HG03521 (cell line): ENCODE data around the gene TRAF2.
"Not testable (repeated sequence)": the region's sequence is repeated elsewhere in the genome, so short reads cannot be mapped to it uniquely, and the experiment has no call there.

ENCODE experiments used
- ATAC-seq: cut with Tn5 transposase; IDR thresholded peaks from one replicate; pipeline ENCODE4 v1.9.1; 2021; ENCODE audit warnings: mild to moderate bottlenecking, moderate library complexity; ENCODE audit not compliant: unreplicated experiment

Gene TRAF2

DNA sequence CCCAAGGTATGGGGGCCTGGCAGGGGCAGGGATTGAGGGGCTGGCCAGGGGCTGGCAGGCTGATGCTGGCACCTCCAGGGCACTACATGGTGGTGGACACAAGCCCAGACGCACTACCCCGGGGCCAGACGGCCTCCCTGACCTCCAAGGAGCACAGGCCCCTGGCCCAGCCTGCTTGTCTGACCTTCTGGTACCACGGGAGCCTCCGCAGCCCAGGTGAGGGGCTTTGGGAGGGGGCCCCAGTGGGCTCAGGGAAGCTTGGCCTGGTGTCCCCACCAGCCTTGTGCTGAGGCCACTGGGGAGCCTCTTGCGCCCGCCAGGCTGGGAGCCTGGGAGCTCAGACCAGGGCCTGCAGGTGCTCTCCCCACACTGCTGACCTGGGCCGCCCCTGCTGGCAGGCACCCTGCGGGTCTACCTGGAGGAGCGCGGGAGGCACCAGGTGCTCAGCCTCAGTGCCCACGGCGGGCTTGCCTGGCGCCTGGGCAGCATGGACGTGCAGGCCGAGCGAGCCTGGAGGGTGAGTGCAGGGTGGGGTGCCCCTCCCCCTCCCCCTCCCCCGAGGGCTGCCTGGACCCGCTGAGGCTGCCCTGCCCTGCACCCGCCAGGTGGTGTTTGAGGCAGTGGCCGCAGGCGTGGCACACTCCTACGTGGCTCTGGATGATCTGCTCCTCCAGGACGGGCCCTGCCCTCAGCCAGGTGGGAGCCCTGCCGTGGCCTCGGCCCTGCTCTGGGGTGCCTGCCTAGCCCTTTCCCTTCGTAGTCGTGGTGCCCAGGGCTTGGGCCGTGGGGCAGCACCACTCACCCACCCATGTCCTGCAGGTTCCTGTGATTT is 28.5 kb upstream of the TRAF2 start:
- no peak for ATAC-seq

DNA sequence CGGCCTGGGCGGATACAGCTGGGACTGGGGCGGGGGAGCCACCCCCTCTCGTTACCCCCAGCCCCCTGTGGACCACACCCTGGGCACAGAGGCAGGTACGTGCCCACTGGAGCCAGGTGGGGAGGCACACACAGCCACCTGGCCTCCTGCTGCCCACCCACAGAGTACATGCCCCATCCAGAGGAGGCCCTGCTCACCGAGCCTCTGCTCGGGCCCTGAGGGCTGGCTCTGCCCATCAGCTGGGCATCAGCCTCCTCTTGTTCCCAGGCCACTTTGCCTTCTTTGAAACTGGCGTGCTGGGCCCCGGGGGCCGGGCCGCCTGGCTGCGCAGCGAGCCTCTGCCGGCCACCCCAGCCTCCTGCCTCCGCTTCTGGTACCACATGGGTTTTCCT is 27.9 kb upstream of the TRAF2 start:
- ATAC-seq: no peak

DNA sequence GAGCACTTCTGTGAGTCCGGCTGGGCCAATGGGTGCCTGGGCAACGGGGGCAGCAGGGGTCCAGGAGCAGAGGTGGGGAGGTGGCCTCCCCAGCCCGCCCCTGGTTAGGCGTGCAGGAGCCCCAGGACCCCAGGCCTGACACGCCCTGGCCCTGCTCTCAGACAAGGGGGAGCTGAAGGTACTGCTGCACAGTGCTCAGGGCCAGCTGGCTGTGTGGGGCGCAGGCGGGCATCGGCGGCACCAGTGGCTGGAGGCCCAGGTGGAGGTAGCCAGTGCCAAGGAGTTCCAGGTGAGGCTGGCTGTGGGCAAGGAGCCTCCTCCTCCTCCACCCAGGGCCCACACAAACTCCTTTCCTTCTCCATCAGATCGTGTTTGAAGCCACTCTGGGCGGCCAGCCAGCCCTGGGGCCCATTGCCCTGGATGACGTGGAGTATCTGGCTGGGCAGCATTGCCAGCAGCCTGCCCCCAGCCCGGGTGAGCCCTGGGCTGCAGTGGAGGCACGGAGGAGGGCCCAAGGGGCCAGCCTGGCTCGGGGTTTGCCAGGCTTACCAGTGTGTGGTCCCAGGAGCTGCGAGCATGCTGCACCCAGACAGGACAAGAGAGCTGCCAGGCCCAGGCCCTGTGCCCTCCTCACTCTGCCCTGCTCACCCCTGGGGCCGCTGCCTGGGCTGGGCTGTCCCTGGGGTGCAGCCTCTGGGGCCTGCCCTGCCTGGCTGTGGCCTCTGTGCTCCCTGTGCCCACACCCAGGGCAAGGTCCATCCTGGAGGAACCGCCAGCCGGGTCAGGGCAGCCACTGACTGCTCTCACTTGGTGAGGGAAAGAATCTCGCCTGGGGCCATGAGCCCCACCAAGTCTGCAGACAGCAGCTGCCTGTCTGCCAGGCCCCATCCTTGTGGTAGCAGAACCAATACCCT is 27.2 kb upstream of the TRAF2 start:
- no peak for ATAC-seq

DNA sequence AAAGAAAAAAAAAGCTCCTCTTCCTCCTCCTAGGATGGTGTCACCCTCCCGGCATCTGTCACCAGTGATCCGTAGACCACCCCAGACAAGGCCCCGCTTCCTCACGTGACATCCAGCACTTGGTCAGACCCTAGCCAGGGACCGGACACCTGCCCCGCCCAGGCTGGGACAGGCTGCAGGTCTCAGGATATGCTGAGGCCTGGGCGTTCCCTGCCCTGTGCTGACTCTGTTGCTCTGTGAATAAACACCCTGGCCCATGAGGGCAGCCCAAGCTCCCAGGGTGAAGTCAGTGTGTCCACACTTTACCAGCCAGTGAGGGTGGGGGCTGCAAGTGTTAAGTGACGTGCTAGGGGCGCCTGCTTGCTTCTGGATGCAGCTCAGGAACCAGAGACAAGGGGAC is 25.8 kb upstream of the TRAF2 start:
- no peak for ATAC-seq

DNA sequence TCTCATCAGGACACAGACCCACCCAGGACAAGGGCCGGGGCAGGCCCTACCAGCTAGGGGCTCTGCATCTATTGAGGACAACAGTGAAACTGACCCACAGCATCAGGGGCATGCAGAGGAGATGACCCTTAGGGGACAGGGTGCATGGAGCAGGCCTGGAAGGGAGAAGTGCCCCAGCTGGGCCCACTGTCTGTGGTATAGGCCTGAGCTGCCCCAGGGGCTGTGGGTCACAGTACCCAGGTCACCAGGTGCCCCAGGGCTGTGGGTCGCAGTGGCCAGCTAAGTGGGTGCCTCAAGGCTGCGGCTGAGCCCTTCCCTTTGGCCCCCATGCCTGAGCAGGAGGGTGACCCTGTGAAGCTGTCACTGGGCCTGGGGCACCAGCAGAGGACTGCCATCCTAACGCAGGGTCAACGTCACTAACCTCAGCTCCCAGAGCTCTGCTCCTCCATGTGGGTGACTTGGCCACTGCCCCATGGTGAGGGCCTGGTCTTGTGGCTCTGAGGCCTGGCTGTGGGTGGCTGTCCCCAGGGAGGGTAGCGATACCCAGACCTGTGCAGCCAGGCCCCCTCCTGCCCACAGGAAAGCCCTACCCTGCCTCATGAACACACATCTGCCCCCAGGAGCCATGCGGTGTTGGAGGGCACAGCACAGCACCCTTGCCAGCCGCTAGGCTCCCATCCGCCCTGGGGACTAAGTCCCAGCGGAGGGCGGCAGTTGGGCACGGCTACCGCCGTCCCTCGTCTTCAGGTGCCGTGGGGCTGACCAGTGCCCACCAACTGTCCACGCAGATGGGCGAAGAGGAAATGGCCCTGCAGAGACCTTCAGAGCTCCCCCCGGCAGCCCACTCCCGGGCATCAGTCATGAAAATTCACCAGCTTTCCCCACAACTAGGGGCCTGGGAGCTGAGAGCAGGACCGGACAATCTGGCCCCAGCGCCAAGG is 25.1 kb upstream of the TRAF2 start:
- no peak for ATAC-seq

DNA sequence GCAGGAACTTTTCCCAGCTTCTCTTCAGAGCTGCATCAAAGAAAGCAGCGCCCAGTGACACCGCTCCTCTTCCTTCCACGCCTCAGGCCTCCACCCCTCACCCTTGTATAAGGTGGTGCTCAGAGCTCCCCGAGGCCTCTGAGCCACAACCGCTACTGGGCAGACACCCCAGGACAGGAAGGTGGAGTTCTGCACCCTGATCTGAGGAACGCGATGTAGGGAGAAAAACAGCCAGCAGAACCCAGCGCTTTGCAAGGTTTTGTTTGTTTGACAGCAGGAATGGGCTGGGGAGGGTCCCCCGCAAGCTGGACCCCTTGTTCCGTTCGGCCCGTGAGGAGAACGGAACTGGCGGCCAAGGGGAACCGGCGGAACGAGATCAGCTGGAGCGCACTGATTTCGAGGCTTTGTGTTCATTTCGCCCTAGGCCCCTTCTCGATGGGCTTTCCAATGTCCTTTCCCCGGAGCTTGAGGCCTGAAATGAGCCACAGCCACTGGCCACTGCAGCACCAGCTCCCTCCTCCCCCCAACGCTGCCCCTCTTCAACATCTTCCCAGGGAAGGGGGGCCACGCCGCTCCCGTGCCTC is 24.4 kb upstream of the TRAF2 start:
- ATAC-seq: no peak

DNA sequence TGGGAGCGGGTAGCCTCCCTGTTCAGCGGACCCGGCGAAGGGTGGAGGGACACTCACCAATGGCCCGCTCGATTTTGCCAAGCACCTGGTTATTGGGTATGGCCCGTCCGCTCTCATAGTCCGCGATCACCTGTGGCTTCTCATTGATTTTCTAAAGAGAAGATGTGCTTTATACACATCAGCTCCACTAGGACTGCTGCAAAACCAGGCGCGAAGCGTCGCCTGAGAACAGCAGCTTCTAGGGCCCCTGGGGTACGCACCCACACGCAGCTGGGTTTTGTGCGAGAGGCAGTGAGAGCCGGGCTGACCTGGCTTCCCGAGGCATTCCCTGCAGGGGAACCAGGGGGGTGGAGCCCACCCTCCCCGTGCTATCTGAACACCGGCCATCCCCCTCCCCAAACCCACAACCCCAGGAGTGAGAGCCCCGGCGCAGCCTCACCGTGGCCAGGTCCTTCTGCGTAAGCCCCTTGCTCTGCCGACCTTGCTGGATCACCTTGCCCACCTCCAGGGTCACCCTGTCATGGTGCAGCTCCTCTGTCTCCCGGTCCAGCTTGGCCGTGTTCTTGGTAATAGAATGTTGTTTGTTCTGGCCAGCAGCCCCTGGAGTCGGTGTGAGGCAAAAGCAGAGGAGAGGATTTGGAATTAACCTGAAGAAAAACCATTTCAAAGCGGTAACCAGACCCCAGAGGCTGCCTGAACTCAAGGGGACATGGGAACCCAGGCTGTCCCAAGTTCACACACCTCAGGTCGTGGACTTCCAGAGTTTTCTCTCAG is 23.3 kb upstream of the TRAF2 start:
- ATAC-seq: no peak

DNA sequence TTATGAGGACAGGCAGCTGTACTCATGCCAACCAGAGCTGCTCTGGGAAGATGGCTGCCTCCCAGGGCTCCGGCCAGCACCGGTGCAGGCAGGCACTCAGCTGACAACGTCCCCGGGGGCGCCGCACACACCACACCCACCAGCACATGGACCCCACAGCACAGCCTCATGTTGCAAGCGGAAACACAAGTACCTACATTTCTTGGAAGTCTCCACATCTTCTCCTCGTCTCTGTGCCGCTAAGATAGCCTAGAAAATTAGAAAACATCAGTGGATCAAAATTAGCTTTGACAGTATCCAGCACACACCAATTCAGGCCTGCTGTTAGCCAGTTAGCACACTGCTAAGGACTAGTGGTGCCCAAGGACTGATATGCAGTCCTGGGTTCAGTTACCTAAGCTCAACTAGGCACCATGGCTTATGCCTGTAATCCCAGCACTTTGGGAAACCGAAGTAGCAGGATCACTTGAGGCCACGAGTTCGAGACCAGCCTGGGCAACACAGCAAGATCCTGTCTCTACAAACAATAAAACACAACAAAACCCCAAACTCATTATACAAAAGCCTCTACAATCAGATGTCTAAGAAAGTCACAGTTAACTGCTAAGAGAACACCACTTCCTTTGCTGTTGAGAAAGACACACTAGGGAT is 22.6 kb upstream of the TRAF2 start:
- ATAC-seq: no peak

DNA sequence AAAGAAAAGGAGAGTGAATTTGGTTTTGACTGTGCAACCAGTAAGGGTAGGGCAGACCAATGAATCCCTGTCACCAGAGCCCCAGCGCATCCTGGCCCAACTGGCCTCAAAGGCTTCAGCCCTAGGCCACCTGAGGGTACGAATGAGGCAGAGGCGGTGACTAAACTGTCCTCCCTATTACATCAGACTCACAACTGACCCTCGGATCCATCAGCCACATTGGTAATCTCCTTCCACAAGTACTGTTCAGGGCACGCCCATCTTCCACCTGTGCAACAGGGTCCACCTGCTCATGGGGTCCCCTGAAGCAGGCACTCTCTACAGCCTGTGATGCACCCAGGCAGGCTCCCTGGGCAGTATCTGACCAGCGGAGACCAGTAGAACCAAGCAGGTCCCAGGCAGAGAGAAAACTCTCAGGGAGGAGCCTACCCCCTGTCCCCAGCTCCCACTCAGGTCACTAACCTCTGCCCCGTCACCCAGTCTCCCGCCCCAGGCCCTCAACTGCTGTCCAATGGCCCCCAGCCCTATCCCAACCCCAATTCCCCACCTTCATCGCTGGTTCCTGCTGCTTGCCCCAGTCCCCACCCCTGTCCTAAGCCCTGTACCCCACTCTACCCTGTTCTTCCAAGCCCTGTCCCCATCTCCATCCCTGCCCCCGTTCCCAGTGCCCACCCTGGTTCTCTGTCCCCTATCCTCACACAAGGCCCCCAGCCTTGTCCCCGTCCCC is 21.1 kb upstream of the TRAF2 start:
- ATAC-seq: no peak

DNA sequence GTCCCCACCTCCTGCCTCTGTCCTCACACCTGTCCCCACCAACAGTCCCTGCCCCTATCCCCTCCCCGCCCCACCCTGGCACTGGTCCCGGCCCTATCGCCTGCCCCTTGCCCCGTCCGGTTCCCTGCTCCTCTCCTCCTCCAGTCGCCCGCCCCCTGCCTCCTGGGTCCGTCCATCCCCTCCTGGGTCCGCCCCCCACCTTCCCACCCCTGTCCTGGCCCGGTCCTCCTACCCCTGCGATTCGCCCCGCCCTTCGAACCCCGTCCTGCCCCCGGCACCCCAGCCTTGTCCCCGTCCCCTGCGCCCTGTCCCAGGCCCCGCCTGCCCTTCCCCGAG is 20.6 kb upstream of the TRAF2 start:
- ATAC-seq: no peak

DNA sequence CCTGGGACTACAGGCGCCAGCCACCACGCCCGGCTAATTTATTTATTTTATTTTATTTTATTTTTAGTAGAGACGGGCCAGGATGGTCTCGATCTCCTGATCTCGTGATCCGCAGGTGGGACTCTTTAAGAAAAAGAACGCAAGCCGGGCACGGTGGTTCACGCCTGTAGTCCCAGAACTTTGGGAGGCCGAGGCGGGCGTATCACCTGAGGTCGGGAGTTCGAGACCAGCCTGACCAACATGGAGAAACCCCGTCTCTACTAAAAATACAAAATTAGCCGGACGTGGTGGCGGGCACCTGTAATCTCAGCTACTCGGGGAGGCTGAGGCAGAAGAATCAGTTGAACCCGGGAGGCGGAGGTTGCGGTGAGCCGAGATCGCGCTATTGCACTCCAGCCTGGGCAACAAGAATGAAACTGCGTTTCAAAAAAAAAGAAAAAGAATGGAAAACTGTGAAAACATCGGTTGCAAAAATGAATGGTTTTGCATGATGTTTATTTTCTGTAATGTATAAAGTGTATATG is 19.4 kb upstream of the TRAF2 start:
- ATAC-seq: not testable (repeated sequence)

DNA sequence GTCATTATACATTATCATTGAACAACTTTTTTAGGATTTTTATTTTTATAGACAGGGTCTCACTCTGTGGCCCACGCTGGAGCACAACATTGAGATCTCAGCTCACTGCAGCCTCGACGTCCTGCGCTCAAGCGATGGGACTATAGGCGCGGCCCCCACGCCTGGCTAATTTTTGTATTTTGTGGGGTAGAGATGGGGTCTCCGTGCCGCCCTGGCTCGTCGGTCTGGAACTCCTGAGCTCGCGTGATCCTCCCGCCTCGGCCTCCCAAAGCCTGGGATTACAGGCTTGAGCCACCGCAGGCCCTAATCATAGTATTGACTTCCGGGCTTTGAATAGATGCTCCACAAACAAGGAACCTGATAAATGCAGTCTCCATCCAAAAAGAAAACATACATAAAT is 18.8 kb upstream of the TRAF2 start:
- ATAC-seq: no peak

DNA sequence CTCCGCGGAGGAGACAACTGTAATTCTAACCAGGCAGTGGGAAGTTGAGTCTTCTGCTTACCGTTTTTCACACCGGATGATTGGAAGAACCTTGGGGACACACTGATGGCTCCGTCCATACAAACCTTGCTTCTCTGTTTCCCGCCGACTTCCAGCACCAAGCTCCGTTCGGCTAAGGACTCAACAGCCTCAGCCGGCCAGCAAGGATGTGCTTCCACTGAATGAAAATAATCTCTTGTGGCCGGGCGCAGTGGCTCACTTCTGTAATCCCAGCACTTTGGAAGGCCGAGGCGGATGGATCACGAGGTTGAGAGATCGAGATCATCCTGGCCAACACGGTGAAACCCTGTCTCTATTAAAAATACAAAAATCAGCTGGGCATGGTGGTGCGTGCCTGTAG is 18.4 kb upstream of the TRAF2 start:
- no peak for ATAC-seq

DNA sequence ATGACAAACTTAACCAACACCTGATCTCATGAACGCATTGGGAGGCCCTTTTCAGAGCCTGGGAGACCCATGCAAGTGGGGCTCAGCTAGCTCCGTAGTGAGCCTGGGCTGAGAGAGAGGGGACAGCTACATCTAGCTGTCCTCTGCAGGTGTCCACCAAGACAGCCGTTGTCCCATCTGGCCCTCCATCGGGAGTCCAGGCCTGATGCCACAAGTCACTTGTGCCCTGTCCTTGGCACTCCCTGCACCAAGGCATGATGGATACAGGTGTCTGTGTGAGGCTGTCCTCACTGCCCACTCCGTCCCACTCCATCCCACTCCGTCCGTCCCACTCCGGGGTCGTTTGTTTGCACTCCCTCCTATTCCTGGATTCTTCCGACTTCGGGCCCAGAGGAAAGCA is 17.7 kb upstream of the TRAF2 start:
- no peak for ATAC-seq

DNA sequence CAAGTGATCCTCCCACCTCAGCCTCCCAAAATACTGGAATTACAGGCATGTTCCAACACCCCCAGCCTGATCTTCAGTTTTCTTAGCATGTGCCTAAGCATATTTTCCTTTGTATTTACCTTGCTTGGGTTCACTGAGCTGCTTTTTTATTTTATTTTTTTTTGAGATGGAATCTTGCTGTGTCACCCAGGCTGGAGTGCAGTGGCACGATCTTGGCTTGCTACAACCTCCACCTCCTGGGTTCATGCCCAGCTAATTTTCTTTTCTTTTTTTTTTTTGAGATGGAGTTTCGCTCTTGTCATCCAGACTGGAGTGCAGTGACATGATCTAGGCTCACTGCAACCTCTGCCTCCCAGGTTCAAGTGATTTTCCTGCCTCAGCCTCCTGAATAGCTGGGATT is 16.7 kb upstream of the TRAF2 start:
- ATAC-seq: not testable (repeated sequence)

DNA sequence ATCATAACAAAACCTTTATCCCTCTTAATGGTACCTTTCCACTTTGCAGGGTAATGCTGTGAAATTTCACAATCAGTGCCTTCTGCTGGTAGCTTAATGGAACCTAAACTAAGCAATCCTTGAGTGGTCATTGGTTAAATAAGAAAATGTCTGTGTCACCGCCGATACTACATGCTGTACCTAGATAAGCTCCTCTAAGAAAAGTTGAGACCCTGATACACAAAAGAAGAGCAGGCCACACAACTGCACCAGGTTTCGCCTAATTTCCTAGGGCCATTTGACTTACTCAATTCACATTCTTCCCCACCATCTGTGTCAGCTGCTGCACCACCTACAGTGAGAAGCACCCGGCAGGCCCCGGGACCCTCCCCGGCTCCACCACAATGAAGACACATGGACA is 11.2 kb upstream of the TRAF2 start:
- ATAC-seq: no peak

DNA sequence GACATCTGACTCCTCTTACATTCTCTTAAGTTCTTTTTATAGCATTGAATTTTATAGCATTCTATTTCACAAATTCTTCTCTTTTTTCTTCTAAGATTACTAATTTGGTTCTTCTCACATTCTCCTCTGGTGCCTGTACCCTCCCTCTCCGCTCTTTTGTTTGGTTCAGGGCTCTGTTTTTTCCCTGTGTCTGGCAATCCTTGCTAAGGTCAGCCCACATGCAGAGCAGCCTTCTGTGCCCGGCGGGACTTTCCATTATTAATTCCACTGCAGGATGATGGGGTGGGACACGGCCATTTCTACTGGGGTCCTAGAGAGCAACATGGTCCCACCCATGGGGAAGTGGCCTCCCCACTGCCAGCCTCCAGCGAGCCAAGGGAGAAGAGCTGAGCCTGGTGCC is 9.8 kb upstream of the TRAF2 start:
- ATAC-seq: no peak

DNA sequence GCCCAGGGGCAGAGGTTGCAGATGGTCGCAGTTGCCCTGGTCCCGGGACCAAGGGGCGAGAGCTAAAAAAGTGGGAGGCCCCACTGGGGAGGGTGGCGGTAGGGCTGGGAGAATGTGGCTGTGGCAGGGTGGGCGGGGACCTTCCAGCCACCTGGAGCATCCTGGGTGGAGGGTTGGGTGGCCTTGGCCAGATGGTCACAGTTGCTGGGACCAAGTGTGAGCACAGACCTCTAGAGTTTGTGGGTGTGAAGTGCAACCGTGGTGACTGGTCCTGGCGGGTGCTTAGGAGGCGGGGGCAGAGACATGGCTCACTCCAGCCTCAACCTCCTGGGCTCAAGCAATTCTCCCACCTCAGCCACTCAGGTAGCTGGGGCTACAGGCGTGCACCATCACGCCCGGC is 5.7 kb upstream of the TRAF2 start:
- no peak for ATAC-seq

DNA sequence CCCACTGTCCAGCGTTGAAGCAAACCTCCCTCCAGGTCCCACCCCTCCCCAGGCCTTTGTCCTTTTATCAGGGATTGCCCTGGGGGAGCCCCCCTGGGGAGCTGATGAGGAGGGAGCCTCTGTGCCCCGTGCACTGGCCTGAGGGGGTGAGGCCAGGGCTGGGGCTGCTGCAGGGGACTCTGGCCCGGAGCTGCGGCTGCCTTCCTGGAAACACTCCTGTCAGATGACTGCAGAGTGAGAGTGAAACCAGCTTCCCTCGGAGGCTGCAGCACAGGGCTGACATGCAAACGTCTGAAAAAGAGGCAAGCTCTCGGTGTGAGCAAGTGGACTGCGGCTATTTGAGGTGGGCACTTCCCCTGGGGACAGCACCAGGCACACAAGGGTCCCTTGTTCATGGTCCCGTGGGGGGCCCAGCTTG is 4.6 kb upstream of the TRAF2 start:
- ATAC-seq: no peak
